Immature natural killer cell (primary cell): Measurements from ENCODE around the gene SEMA3A. TPM values are rescaled to one million over a fixed set of nuclear protein-coding genes. Genes with fewer than 3 reads are reported as not detected.
"Not testable (repeated sequence)": the region's sequence is repeated elsewhere in the genome, so short reads cannot be mapped to it uniquely, and the experiment has no call there.

ENCODE experiments used
- DNase-seq, 3 donors: peaks; one replicate each; pipeline ENCODE4 v3.0.0; 2022; ENCODE audit warnings: mixed read lengths in 1 of 3
- H3K27ac Mint-ChIP-seq, 6 donors: one replicate each; pipeline ENCODE4 v1.8.0; 2020; ENCODE audit warnings: mixed read lengths in 6 of 6, mild to moderate bottlenecking in 5 of 6, inconsistent platforms in 4 of 6, moderate library complexity in 3 of 6
- H3K27me3 Mint-ChIP-seq, 3 donors: one replicate each; pipeline ENCODE4 v1.8.0; 2020 to 2021; ENCODE audit warnings: low read depth in 3 of 3, mild to moderate bottlenecking in 3 of 3, mixed read lengths in 3 of 3, moderate library complexity in 3 of 3, inconsistent platforms in 1 of 3
- H3K36me3 Mint-ChIP-seq, 3 donors: one replicate each; pipeline ENCODE4 v1.8.0; 2020; ENCODE audit warnings: mixed read lengths in 3 of 3, inconsistent platforms in 2 of 3, mild to moderate bottlenecking in 2 of 3
- H3K4me1 Mint-ChIP-seq, 2 donors: one replicate each; pipeline ENCODE4 v1.8.0; 2020; ENCODE audit warnings: inconsistent platforms in 2 of 2, mild to moderate bottlenecking in 2 of 2, mixed read lengths in 2 of 2, moderate library complexity in 1 of 2
- H3K4me3 Mint-ChIP-seq, 5 donors: one replicate each; pipeline ENCODE4 v1.8.0; 2020; ENCODE audit warnings: mild to moderate bottlenecking in 5 of 5, mixed read lengths in 5 of 5, inconsistent platforms in 3 of 5, moderate library complexity in 3 of 5
- H3K9me3 Mint-ChIP-seq, 6 donors: one replicate each; pipeline ENCODE4 v1.8.0; 2020; ENCODE audit warnings: mild to moderate bottlenecking in 6 of 6, mixed read lengths in 6 of 6, inconsistent platforms in 4 of 6, moderate library complexity in 3 of 6
- polyA plus RNA-seq, 3 donors: library from polyadenylated mRNA; unstranded; fragments of 300-500 nt; fragmentation: Illumina TruSeq; gene quantifications; one replicate each; pipeline ENCODE4 v1.2.3, GENCODE V29; 2021

Gene SEMA3A
- under 1 TPM in 1 of 3 donors, not detected in 2; 0.47 TPM for polyA plus RNA-seq

GRCh38 chr7:84194484-84195271 lies at the start of gene SEMA3A:
SEMA3A (minus strand) TSS chr7:84194789; CDS start chr7:84194586, 203 bp downstream.
- Mint-ChIP-seq H3K27me3 (peaks cover 4 to 10% (median 8%) of the 10 kb centered on the region in 3 donors), H3K9me3 (peaks cover 0 to 16% (median 1%) of the 10 kb centered on the region in 6 donors), H3K4me3 (peak within 1 kb of the TSS; percentile 83 to 88 (median 87)), H3K4me1 (peaks cover 14 to 32% of the 10 kb centered on the region in 2 donors), H3K27ac (peak within 1 kb of the TSS in 4 of 6 donors; percentile 2 to 59 (median 32)), H3K36me3 (no peaks in the 10 kb centered on the region)
- peak; percentile 11 to 28 (median 19) for DNase-seq

- not testable (repeated sequence) for H3K27me3 Mint-ChIP-seq, DNase-seq, H3K36me3 Mint-ChIP-seq, H3K4me3 Mint-ChIP-seq, H3K27ac Mint-ChIP-seq, H3K4me1 Mint-ChIP-seq
- peaks cover 12 to 48% (median 29%) of the 10 kb centered on the region in 6 donors for H3K9me3 Mint-ChIP-seq
Observed at GRCh38 chr7:84243037-84243436, 48.4 kb upstream of the SEMA3A start.

- no peaks in the 10 kb centered on the region for H3K36me3 Mint-ChIP-seq
- H3K27ac Mint-ChIP-seq = no peak overlapping the region
- DNase-seq = no peak
- H3K9me3 Mint-ChIP-seq = peaks cover 12 to 52% (median 24%) of the 10 kb centered on the region in 6 donors
- peaks cover 0 to 3% (median 2%) of the 10 kb centered on the region in 3 donors for H3K27me3 Mint-ChIP-seq
- H3K4me1 Mint-ChIP-seq = no peaks in the 10 kb centered on the region
- no peak overlapping the region for H3K4me3 Mint-ChIP-seq
Observed at GRCh38 chr7:84238596-84238995, 44.0 kb upstream of the SEMA3A start.

GRCh38 chr7:84237533-84238173 lies 43.1 kb upstream of the SEMA3A start:
- H3K36me3 Mint-ChIP-seq = no peaks in the 10 kb centered on the region

GRCh38 chr7:84236398-84236797 lies 41.8 kb upstream of the SEMA3A start:
- Mint-ChIP-seq H3K4me3 (no peak overlapping the region), H3K4me1 (no peaks in the 10 kb centered on the region), H3K36me3 (no peaks in the 10 kb centered on the region), H3K9me3 (peaks cover 4 to 35% (median 15%) of the 10 kb centered on the region in 6 donors), H3K27me3 (peaks cover 2% of the 10 kb centered on the region in 3 donors), H3K27ac (no peak overlapping the region)
- no peak for DNase-seq

More at GRCh38 chr7:84237533-84238173, 43.1 kb upstream of the SEMA3A start:
- H3K4me3 Mint-ChIP-seq = no peak overlapping the region
- no peak for DNase-seq
- peaks cover 0 to 3% (median 2%) of the 10 kb centered on the region in 3 donors for H3K27me3 Mint-ChIP-seq
- peaks cover 4 to 42% (median 20%) of the 10 kb centered on the region in 6 donors for H3K9me3 Mint-ChIP-seq
- H3K4me1 Mint-ChIP-seq = no peaks in the 10 kb centered on the region
- no peak overlapping the region for H3K27ac Mint-ChIP-seq

- no peak overlapping the region for H3K4me3 Mint-ChIP-seq
- H3K9me3 Mint-ChIP-seq = peaks cover 3 to 31% (median 15%) of the 10 kb centered on the region in 6 donors
- DNase-seq = no peak
- no peak overlapping the region for H3K27ac Mint-ChIP-seq
- peaks cover 0 to 2% (median 2%) of the 10 kb centered on the region in 3 donors for H3K27me3 Mint-ChIP-seq
- peaks cover 0 to 4% (median 0%) of the 10 kb centered on the region in 3 donors for H3K36me3 Mint-ChIP-seq
- no peaks in the 10 kb centered on the region for H3K4me1 Mint-ChIP-seq
Observed at GRCh38 chr7:84232646-84233045, 38.1 kb upstream of the SEMA3A start.

- DNase-seq = no peak
- Mint-ChIP-seq H3K27ac (no peak overlapping the region), H3K36me3 (peaks cover 0 to 4% (median 0%) of the 10 kb centered on the region in 3 donors), H3K4me3 (no peak overlapping the region), H3K27me3 (peaks cover 0 to 2% (median 0%) of the 10 kb centered on the region in 3 donors), H3K4me1 (no peaks in the 10 kb centered on the region), H3K9me3 (peaks cover 1 to 33% (median 15%) of the 10 kb centered on the region in 6 donors)
Observed at GRCh38 chr7:84231157-84231556, 36.6 kb upstream of the SEMA3A start.

- DNase-seq = no peak
- Mint-ChIP-seq H3K27me3 (peaks cover 0 to 2% (median 0%) of the 10 kb centered on the region in 3 donors), H3K9me3 (peaks cover under 1 to 29% (median 11%) of the 10 kb centered on the region in 6 donors), H3K4me1 (no peaks in the 10 kb centered on the region), H3K36me3 (peaks cover 0 to 4% (median 0%) of the 10 kb centered on the region in 3 donors), H3K27ac (no peak overlapping the region), H3K4me3 (no peak overlapping the region)
Observed at GRCh38 chr7:84230491-84230890, 35.9 kb upstream of the SEMA3A start.

- Mint-ChIP-seq H3K4me1 (no peaks in the 10 kb centered on the region), H3K4me3 (no peak overlapping the region), H3K27me3 (peaks cover 0 to 2% (median 0%) of the 10 kb centered on the region in 3 donors), H3K27ac (no peak overlapping the region), H3K9me3 (peaks cover 0 to 26% (median 11%) of the 10 kb centered on the region in 6 donors), H3K36me3 (peaks cover 0 to 4% (median 0%) of the 10 kb centered on the region in 3 donors)
- no peak for DNase-seq
Observed at GRCh38 chr7:84228526-84228925, 33.9 kb upstream of the SEMA3A start.

- Mint-ChIP-seq H3K4me1 (no peaks in the 10 kb centered on the region), H3K27ac (no peak overlapping the region), H3K27me3 (peaks cover 0 to 2% (median 0%) of the 10 kb centered on the region in 3 donors), H3K9me3 (peaks cover 0 to 32% (median 10%) of the 10 kb centered on the region in 6 donors), H3K4me3 (no peak overlapping the region), H3K36me3 (peaks cover 0 to 4% (median 0%) of the 10 kb centered on the region in 3 donors)
- DNase-seq = no peak
Observed at GRCh38 chr7:84226759-84227158, 32.2 kb upstream of the SEMA3A start.

- DNase-seq = no peak
- Mint-ChIP-seq H3K27ac (no peak overlapping the region), H3K4me3 (no peak overlapping the region), H3K4me1 (no peaks in the 10 kb centered on the region), H3K9me3 (peaks cover 0 to 42% (median 12%) of the 10 kb centered on the region in 6 donors), H3K36me3 (peaks cover 0 to 4% (median 0%) of the 10 kb centered on the region in 3 donors), H3K27me3 (no peaks in the 10 kb centered on the region)
Observed at GRCh38 chr7:84224505-84224904, 29.9 kb upstream of the SEMA3A start.

GRCh38 chr7:84219310-84219709 lies 24.7 kb upstream of the SEMA3A start:
- DNase-seq = no peak
- peaks cover 0 to 44% (median 7%) of the 10 kb centered on the region in 6 donors for H3K9me3 Mint-ChIP-seq
- no peaks in the 10 kb centered on the region for H3K27me3 Mint-ChIP-seq
- no peaks in the 10 kb centered on the region for H3K4me1 Mint-ChIP-seq
- no peak overlapping the region for H3K27ac Mint-ChIP-seq
- peaks cover 0 to 5% (median 0%) of the 10 kb centered on the region in 3 donors for H3K36me3 Mint-ChIP-seq
- no peak overlapping the region for H3K4me3 Mint-ChIP-seq

- Mint-ChIP-seq H3K4me3 (no peak overlapping the region), H3K36me3 (peaks cover 0 to 5% (median 0%) of the 10 kb centered on the region in 3 donors)
Observed at GRCh38 chr7:84218681-84219080, 24.1 kb upstream of the SEMA3A start.

GRCh38 chr7:84216472-84216871 lies 21.9 kb upstream of the SEMA3A start:
- H3K36me3 Mint-ChIP-seq = peaks cover 0 to 5% (median 0%) of the 10 kb centered on the region in 3 donors
- no peak overlapping the region for H3K4me3 Mint-ChIP-seq
- H3K9me3 Mint-ChIP-seq = peaks cover 0 to 41% (median 5%) of the 10 kb centered on the region in 6 donors
- DNase-seq = no peak
- H3K4me1 Mint-ChIP-seq = no peaks in the 10 kb centered on the region
- no peaks in the 10 kb centered on the region for H3K27me3 Mint-ChIP-seq
- H3K27ac Mint-ChIP-seq = no peak overlapping the region

More at GRCh38 chr7:84218681-84219080, 24.1 kb upstream of the SEMA3A start:
- H3K27me3 Mint-ChIP-seq = no peaks in the 10 kb centered on the region
- H3K9me3 Mint-ChIP-seq = peaks cover 0 to 49% (median 6%) of the 10 kb centered on the region in 6 donors
- no peaks in the 10 kb centered on the region for H3K4me1 Mint-ChIP-seq
- H3K27ac Mint-ChIP-seq = no peak overlapping the region
- no peak for DNase-seq
